NB4 (cell line): ENCODE results near the gene OR2AE1.

Source experiments
- CTCF ChIP-seq: IDR thresholded peaks from one replicate; pipeline ENCODE4 v1.5.1; 2012; ENCODE audit warnings: low read depth, low read length
- MYC ChIP-seq: IDR thresholded peaks from 2 replicates; pipeline ENCODE4 v1.6.1; 2011; ENCODE audit warnings: low read depth, low read length
- POLR2A ChIP-seq: IDR thresholded peaks from 2 replicates; pipeline ENCODE4 v1.6.1; 2011; ENCODE audit warnings: mild to moderate bottlenecking; ENCODE audit not compliant: insufficient read length; ENCODE audit errors: extremely low read depth

GRCh38 chr7:99920149-99920548, 43.3 kb upstream of the OR2AE1 start:
- TF ChIP-seq CTCF (no peak), POLR2A (no peak), MYC (no peak)
